Neural crest cell (in vitro differentiated cells): ENCODE results near the gene RECK. TPM values are rescaled to one million over a fixed set of nuclear protein-coding genes. Genes with fewer than 3 reads are reported as not detected.

Experiments
- DNase-seq: peaks from one replicate; pipeline ENCODE4 v3.0.0; 2021; ENCODE audit warnings: low read depth, mixed read lengths, low spot score
- H3K27ac Mint-ChIP-seq: one replicate; pipeline ENCODE4 v1.8.0; 2021; ENCODE audit warnings: mild to moderate bottlenecking, mixed read lengths; ENCODE audit not compliant: unreplicated experiment
- H3K27me3 Mint-ChIP-seq: 2 replicates; pipeline ENCODE4 v1.8.0; 2021; ENCODE audit warnings: low read depth, mild to moderate bottlenecking, mixed read lengths
- H3K36me3 Mint-ChIP-seq: 2 replicates; pipeline ENCODE4 v1.8.0; 2021; ENCODE audit warnings: low read depth, mild to moderate bottlenecking, mixed read lengths
- H3K4me1 Mint-ChIP-seq: 2 replicates; pipeline ENCODE4 v1.8.0; 2021; ENCODE audit warnings: mixed read lengths
- H3K4me3 Mint-ChIP-seq: one replicate; pipeline ENCODE4 v1.8.0; 2021; ENCODE audit warnings: mild to moderate bottlenecking, mixed read lengths
- H3K9me3 Mint-ChIP-seq: 2 replicates; pipeline ENCODE4 v1.8.0; 2021; ENCODE audit warnings: mixed read lengths
- CTCF ChIP-seq: fragments of 200-600 bp; sonication (generic); conservative IDR thresholded peaks from 2 replicates; pipeline ENCODE4 v1.5.0; 2021; ENCODE audit warnings: antibody characterized with exemption, mild to moderate bottlenecking
- total RNA-seq: library from RNA; stranded (reverse); gene quantifications from 2 replicates; pipeline ENCODE4 v1.2.1, GENCODE V29; 2021

RECK gene
- total RNA-seq, 1 donor from 2014 or later: 9.5 TPM

- no peak for TF ChIP-seq CTCF
- Mint-ChIP-seq H3K27me3 (no peaks in the 10 kb centered on the region), H3K4me1 (peaks cover 4% of the 10 kb centered on the region), H3K4me3 (no peak overlapping the region), H3K9me3 (peaks cover 9% of the 10 kb centered on the region), H3K36me3 (peaks cover 15% of the 10 kb centered on the region), H3K27ac (peak overlapping the region; percentile 51)
- DNase-seq: no peak
Observed at GRCh38 chr9:36144309-36145232, 107.9 kb downstream of the RECK start.

- TF ChIP-seq CTCF: no peak
- Mint-ChIP-seq H3K9me3 (peaks cover 9% of the 10 kb centered on the region), H3K4me1 (peaks cover 4% of the 10 kb centered on the region), H3K4me3 (no peak overlapping the region), H3K36me3 (peaks cover 15% of the 10 kb centered on the region), H3K27me3 (no peaks in the 10 kb centered on the region), H3K27ac (no peak overlapping the region)
- DNase-seq: no peak
Observed at GRCh38 chr9:36145970-36146369, 109.3 kb downstream of the RECK start.

GRCh38 chr9:36146651-36147050 lies 109.9 kb downstream of the RECK start:
- H3K4me3 Mint-ChIP-seq: no peak overlapping the region
- H3K4me1 Mint-ChIP-seq: peaks cover 4% of the 10 kb centered on the region
- DNase-seq: no peak
- TF ChIP-seq CTCF: no peak
- H3K36me3 Mint-ChIP-seq: peaks cover 15% of the 10 kb centered on the region
- peaks cover 9% of the 10 kb centered on the region for H3K9me3 Mint-ChIP-seq
- H3K27me3 Mint-ChIP-seq: no peaks in the 10 kb centered on the region
- H3K27ac Mint-ChIP-seq: no peak overlapping the region

GRCh38 chr9:36147441-36148175 lies 110.9 kb downstream of the RECK start:
- no peak for DNase-seq
- Mint-ChIP-seq H3K36me3 (peaks cover 15% of the 10 kb centered on the region), H3K9me3 (peaks cover 9% of the 10 kb centered on the region), H3K4me1 (peaks cover 4% of the 10 kb centered on the region), H3K27ac (peak overlapping the region; percentile 89), H3K27me3 (no peaks in the 10 kb centered on the region), H3K4me3 (no peak overlapping the region)
- no peak for TF ChIP-seq CTCF

- Mint-ChIP-seq H3K9me3 (peaks cover 9% of the 10 kb centered on the region), H3K27ac (no peak overlapping the region), H3K36me3 (peaks cover 15% of the 10 kb centered on the region), H3K27me3 (no peaks in the 10 kb centered on the region), H3K4me3 (no peak overlapping the region), H3K4me1 (peaks cover 4% of the 10 kb centered on the region)
- no peak for DNase-seq
- no peak for TF ChIP-seq CTCF
Observed at GRCh38 chr9:36148311-36149051, 111.8 kb downstream of the RECK start.
